ENCODE data around the gene ENTPD2.

Gene ENTPD2

GRCh38 chr9:137051145-137051724 lies 2.6 kb downstream of the ENTPD2 start:
- in situ Hi-C loops (cut with HindIII; ENCODE audit: low sequenced_read_pairs), result no loop called here
- no peak for DNase-seq (ENCODE audit: low read depth, low spot score)
- H3K4me3 ChIP-seq (ENCODE audit: low read depth, low read length), result no peak overlapping the region
- no peak for TF ChIP-seq CTCF (IDR thresholded peaks at IDR 0.05; ENCODE audit: low read depth, low read length)

GRCh38 chr9:137050570-137050969 lies 3.3 kb downstream of the ENTPD2 start:
- DNase-seq (ENCODE audit: low read depth, low spot score), result no peak
- in situ Hi-C loops (cut with HindIII; ENCODE audit: low sequenced_read_pairs), result no loop called here
- TF ChIP-seq CTCF (IDR thresholded peaks at IDR 0.05; ENCODE audit: low read depth, low read length), result no peak
- no peak overlapping the region for H3K4me3 ChIP-seq (ENCODE audit: low read depth, low read length)

- DNase-seq (ENCODE audit: low read depth, low spot score), result peak; percentile 23
- peak; percentile 63 for TF ChIP-seq CTCF (IDR thresholded peaks at IDR 0.05; ENCODE audit: low read depth, low read length)
- in situ Hi-C loops (cut with HindIII; ENCODE audit: low sequenced_read_pairs), result loop anchor here (25.0 kb wide), 1 partner anchor 112 kb away; the partner anchor contains the start of genes C8G and FBXW5
- H3K4me3 ChIP-seq (ENCODE audit: low read depth, low read length), result no peak overlapping the region
Observed at GRCh38 chr9:137049544-137050449, 4.1 kb downstream of the ENTPD2 start.

- H3K4me3 ChIP-seq (ENCODE audit: low read depth, low read length), result no peak overlapping the region
- no peak for DNase-seq (ENCODE audit: low read depth, low spot score)
- no peak for TF ChIP-seq CTCF (IDR thresholded peaks at IDR 0.05; ENCODE audit: low read depth, low read length)
- in situ Hi-C loops (cut with HindIII; ENCODE audit: low sequenced_read_pairs), result loop anchor here (25.0 kb wide), 1 partner anchor 112 kb away; the partner anchor contains the start of genes C8G and FBXW5
Observed at GRCh38 chr9:137048655-137049543, 5.0 kb downstream of the ENTPD2 start.

GRCh38 chr9:137046088-137046787 lies 7.6 kb downstream of the ENTPD2 start, which contains the start of gene NPDC1:
TSS of gene NPDC1 (minus strand) at chr9:137046177. CDS start at chr9:137045989, 188 bp downstream.
- TF ChIP-seq CTCF (IDR thresholded peaks at IDR 0.05; ENCODE audit: low read depth, low read length), result peak; percentile 96
- in situ Hi-C loops (cut with HindIII; ENCODE audit: low sequenced_read_pairs), result loop anchor here (25.0 kb wide), 1 partner anchor 109 kb away; the partner anchor contains the start of genes C8G and FBXW5
- H3K4me3 ChIP-seq (ENCODE audit: low read depth, low read length), result peak within 1 kb of the TSS; percentile 47
- peak; percentile 62 for DNase-seq (ENCODE audit: low read depth, low spot score)
